ENCODE results near the gene B3GNT4. TPM values are rescaled to one million over a fixed set of nuclear protein-coding genes. Genes with fewer than 3 reads are reported as not detected.

B3GNT4 gene
- total RNA-seq, 2 donors from 2014 or later: 1.6 to 1.8 TPM

DNA sequence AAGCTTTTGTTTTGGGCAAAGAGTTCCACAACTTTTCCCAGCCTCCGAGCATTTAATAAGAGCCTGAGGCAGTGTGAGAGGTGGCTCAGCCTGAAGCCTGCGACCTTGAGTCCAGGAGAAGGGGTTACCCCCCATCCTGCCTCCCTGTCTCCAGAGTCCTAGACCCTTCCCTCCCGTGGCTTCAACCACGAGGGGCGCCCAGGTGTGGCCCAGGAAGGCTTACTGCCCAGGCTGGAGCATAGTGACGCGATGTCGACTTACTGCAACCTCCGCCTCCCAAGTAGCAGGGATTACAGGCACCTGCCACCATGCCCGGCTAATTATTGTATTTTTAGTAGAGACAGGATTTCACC, 19.9 kb upstream of the B3GNT4 start:
- Histone ChIP-seq H3K36me3 (ENCODE audit: control insufficient read depth, insufficient read depth, low read length) (no peaks in the 10 kb centered on the region), H3K4me3 (ENCODE audit: low read length) (peak overlapping the region; percentile 69), H3K9ac (ENCODE audit: extremely low read depth, low read length, poor library complexity, severe bottlenecking) (no peak overlapping the region), H3K4me1 (ENCODE audit: control insufficient read depth, insufficient read depth, low read length) (no peaks in the 10 kb centered on the region), H3K9me3 (ENCODE audit: control insufficient read depth, low read length) (no peaks in the 10 kb centered on the region), H3K27me3 (ENCODE audit: control insufficient read depth, insufficient read depth, low read length, poor library complexity, severe bottlenecking) (peaks cover 12% of the 10 kb centered on the region), H3K27ac (ENCODE audit: low read depth, low read length) (no peak overlapping the region)
- H3K4me1 Mint-ChIP-seq: no peaks in the 10 kb centered on the region
- peaks cover 28% of the 10 kb centered on the region for H3K27me3 Mint-ChIP-seq (ENCODE audit: insufficient read depth)
- no peaks in the 10 kb centered on the region for H3K9me3 Mint-ChIP-seq
- peak overlapping the region; percentile 58 for H3K4me3 Mint-ChIP-seq
- TF ChIP-seq, protein P1, sequence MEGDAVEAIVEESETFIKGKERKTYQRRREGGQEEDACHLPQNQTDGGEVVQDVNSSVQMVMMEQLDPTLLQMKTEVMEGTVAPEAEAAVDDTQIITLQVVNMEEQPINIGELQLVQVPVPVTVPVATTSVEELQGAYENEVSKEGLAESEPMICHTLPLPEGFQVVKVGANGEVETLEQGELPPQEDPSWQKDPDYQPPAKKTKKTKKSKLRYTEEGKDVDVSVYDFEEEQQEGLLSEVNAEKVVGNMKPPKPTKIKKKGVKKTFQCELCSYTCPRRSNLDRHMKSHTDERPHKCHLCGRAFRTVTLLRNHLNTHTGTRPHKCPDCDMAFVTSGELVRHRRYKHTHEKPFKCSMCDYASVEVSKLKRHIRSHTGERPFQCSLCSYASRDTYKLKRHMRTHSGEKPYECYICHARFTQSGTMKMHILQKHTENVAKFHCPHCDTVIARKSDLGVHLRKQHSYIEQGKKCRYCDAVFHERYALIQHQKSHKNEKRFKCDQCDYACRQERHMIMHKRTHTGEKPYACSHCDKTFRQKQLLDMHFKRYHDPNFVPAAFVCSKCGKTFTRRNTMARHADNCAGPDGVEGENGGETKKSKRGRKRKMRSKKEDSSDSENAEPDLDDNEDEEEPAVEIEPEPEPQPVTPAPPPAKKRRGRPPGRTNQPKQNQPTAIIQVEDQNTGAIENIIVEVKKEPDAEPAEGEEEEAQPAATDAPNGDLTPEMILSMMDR (conservative IDR thresholded peaks at IDR 0.05): no peak
- DNase-seq: peak; percentile 63
- H3K36me3 Mint-ChIP-seq (ENCODE audit: low read depth): no peaks in the 10 kb centered on the region
- WGBS, 2 experiments (ENCODE audit: insufficient coverage in 1 of 2, insufficient read length in 1 of 2): 78 to 81% methylated on average over 8 to 10 of the region's 10 CpGs
- no peak overlapping the region for H3K27ac Mint-ChIP-seq

DNA sequence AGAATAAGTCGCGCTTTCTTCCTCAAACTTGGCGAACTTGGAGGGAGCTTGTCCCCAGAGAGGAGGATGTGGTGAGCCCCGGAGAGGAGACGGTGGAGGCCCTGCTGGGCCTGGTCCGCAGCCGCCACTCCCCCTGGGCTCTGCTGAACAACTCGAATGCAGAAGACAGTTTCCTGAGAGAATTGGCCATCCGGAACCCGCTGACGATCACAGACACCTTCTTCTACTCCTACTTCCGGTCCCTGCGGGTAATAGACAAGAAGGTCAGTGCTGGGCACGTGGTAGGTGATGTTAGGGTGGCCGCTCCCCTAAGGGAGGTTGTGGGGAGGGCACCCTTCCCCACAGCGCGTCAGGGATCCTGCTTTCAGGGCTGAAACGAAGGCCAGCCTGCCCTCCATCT, 19.0 kb upstream of the B3GNT4 start:
- Mint-ChIP-seq H3K27me3 (ENCODE audit: insufficient read depth) (peaks cover 28% of the 10 kb centered on the region), H3K27ac (no peak overlapping the region), H3K9me3 (no peaks in the 10 kb centered on the region), H3K4me1 (no peaks in the 10 kb centered on the region), H3K4me3 (peak overlapping the region; percentile 58), H3K36me3 (ENCODE audit: low read depth) (no peaks in the 10 kb centered on the region)
- WGBS, 2 experiments (ENCODE audit: insufficient coverage in 1 of 2, insufficient read length in 1 of 2): 87 to 90% methylated on average over 10 to 18 of the region's 18 CpGs
- Histone ChIP-seq H3K27ac (ENCODE audit: low read depth, low read length) (no peak overlapping the region), H3K9ac (ENCODE audit: extremely low read depth, low read length, poor library complexity, severe bottlenecking) (no peak overlapping the region), H3K27me3 (ENCODE audit: control insufficient read depth, insufficient read depth, low read length, poor library complexity, severe bottlenecking) (peaks cover 12% of the 10 kb centered on the region), H3K9me3 (ENCODE audit: control insufficient read depth, low read length) (no peaks in the 10 kb centered on the region), H3K36me3 (ENCODE audit: control insufficient read depth, insufficient read depth, low read length) (no peaks in the 10 kb centered on the region), H3K4me1 (ENCODE audit: control insufficient read depth, insufficient read depth, low read length) (no peaks in the 10 kb centered on the region), H3K4me3 (ENCODE audit: low read length) (no peak overlapping the region)
- TF ChIP-seq, protein P1 (conservative IDR thresholded peaks at IDR 0.05): no peak
- DNase-seq: no peak

DNA sequence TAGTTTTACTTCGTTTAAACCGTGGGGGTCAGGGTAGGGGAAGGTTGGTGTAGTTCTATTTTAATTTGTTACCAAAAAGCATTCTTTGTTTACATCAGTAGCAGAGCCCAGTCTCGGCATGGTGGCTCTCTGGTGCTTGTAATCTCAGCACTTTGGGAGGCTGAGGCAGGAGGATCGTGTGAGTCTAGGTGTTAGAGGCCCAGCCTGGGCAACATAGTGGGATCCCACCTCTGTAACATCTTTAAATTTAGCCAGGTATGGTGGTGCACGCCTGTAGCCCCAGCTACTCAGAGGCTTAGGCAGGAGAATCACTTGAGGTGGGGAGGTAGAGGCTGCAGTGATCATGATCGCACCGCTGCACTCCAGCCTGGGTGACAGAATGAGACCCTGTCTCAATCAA, 18.4 kb upstream of the B3GNT4 start:
- no peak overlapping the region for H3K4me3 ChIP-seq (ENCODE audit: low read length)
- Mint-ChIP-seq H3K9me3 (no peaks in the 10 kb centered on the region), H3K4me3 (no peak overlapping the region), H3K4me1 (no peaks in the 10 kb centered on the region), H3K36me3 (ENCODE audit: low read depth) (no peaks in the 10 kb centered on the region), H3K27ac (no peak overlapping the region), H3K27me3 (ENCODE audit: insufficient read depth) (peaks cover 26% of the 10 kb centered on the region)
- no peak for DNase-seq
- no peak overlapping the region for H3K27ac ChIP-seq (ENCODE audit: low read depth, low read length)
- no peaks in the 10 kb centered on the region for H3K4me1 ChIP-seq (ENCODE audit: control insufficient read depth, insufficient read depth, low read length)
- 89 to 95% methylated on average over 5 to 7 of the region's 7 CpGs for WGBS, 2 experiments (ENCODE audit: insufficient coverage in 1 of 2, insufficient read length in 1 of 2)
- H3K9ac ChIP-seq (ENCODE audit: extremely low read depth, low read length, poor library complexity, severe bottlenecking): no peak overlapping the region
- TF ChIP-seq, protein P1 (conservative IDR thresholded peaks at IDR 0.05): no peak
- H3K27me3 ChIP-seq (ENCODE audit: control insufficient read depth, insufficient read depth, low read length, poor library complexity, severe bottlenecking): peaks cover 12% of the 10 kb centered on the region
- H3K9me3 ChIP-seq (ENCODE audit: control insufficient read depth, low read length): no peaks in the 10 kb centered on the region
- H3K36me3 ChIP-seq (ENCODE audit: control insufficient read depth, insufficient read depth, low read length): no peaks in the 10 kb centered on the region
